Neuronal stem cell (in vitro differentiated cells): Measurements from ENCODE around the gene VSTM4.

ENCODE experiments used
- DNase-seq: peaks from one replicate; pipeline ENCODE4 v3.0.0-alpha.2; 2013; ENCODE audit warnings: low spot score
- H2AFZ ChIP-seq: one replicate; pipeline ENCODE4 v1.6.1; 2013; ENCODE audit warnings: mild to moderate bottlenecking, low read length, inconsistent platforms
- H2AK5ac ChIP-seq: 2 replicates; pipeline ENCODE4 v1.6.1; 2013; ENCODE audit warnings: low read depth, mild to moderate bottlenecking, inconsistent platforms, low read length, moderate library complexity, mixed read lengths
- H2BK120ac ChIP-seq: 2 replicates; pipeline ENCODE4 v1.6.1; 2013; ENCODE audit warnings: low read depth, mild to moderate bottlenecking, inconsistent platforms, low read length, moderate library complexity, mixed read lengths
- H2BK12ac ChIP-seq: one replicate; pipeline ENCODE4 v1.6.1; 2013; ENCODE audit warnings: low read length, inconsistent platforms
- H2BK15ac ChIP-seq: 2 replicates; pipeline ENCODE4 v1.6.1; 2013; ENCODE audit warnings: mild to moderate bottlenecking, low read length, inconsistent platforms, mixed read lengths
- H2BK5ac ChIP-seq: one replicate; pipeline ENCODE4 v1.6.1; 2013; ENCODE audit warnings: inconsistent platforms, mild to moderate bottlenecking, low read length, moderate library complexity
- H3K14ac ChIP-seq: one replicate; pipeline ENCODE4 v1.6.1; 2013; ENCODE audit warnings: low read length, inconsistent platforms
- H3K18ac ChIP-seq: 2 replicates; pipeline ENCODE4 v1.6.1; 2013; ENCODE audit warnings: low read length, inconsistent platforms
- H3K23ac ChIP-seq: 2 replicates; pipeline ENCODE4 v1.6.1; 2013; ENCODE audit warnings: low read depth, mild to moderate bottlenecking, mixed read lengths, low read length, inconsistent platforms; ENCODE audit not compliant: poor library complexity
- H3K27ac ChIP-seq: replicated peaks from 3 replicates; pipeline ENCODE4 v1.5.1; 2013; ENCODE audit warnings: low read length, inconsistent platforms
- H3K27me3 ChIP-seq, 3 experiments: 2 replicates each; pipeline ENCODE4 v1.6.1; 2013; ENCODE audit warnings: low read length in 3 of 3, mild to moderate bottlenecking in 2 of 3, inconsistent platforms in 1 of 3, low read depth in 1 of 3, mixed read lengths in 1 of 3, moderate library complexity in 1 of 3; ENCODE audit not compliant: control insufficient read depth in 3 of 3, insufficient read depth in 3 of 3
- H3K36me3 ChIP-seq, 2 donors: replicated peaks in 1 of 2; 2 replicates each; pipeline ENCODE4 v1.6.1; 2013; ENCODE audit warnings: low read length in 2 of 2; ENCODE audit not compliant: control insufficient read depth in 2 of 2, insufficient read depth in 2 of 2
- H3K4ac ChIP-seq: 2 replicates; pipeline ENCODE4 v1.6.1; 2013; ENCODE audit warnings: inconsistent platforms, mild to moderate bottlenecking, low read length, moderate library complexity
- H3K4me1 ChIP-seq, 2 donors: 1 replicate in 1 of 2; 2 replicates in 1 of 2; pipeline ENCODE4 v1.6.1; 2013; ENCODE audit warnings: low read length in 2 of 2, low read depth in 1 of 2; ENCODE audit not compliant: control insufficient read depth in 2 of 2, insufficient read depth in 1 of 2
- H3K4me2 ChIP-seq: one replicate; pipeline ENCODE4 v1.6.1; 2013; ENCODE audit warnings: mild to moderate bottlenecking, low read length, inconsistent platforms; ENCODE audit not compliant: insufficient read depth, poor library complexity, severe bottlenecking
- H3K4me3 ChIP-seq, 2 donors: 2 replicates each; pipeline ENCODE4 v1.5.1; 2013; ENCODE audit warnings: low read length in 2 of 2, mild to moderate bottlenecking in 2 of 2, inconsistent platforms in 1 of 2, moderate library complexity in 1 of 2
- H3K79me1 ChIP-seq: one replicate; pipeline ENCODE4 v1.6.1; 2013; ENCODE audit warnings: low read depth, mild to moderate bottlenecking, inconsistent platforms, low read length, moderate library complexity
- H3K9ac ChIP-seq: one replicate; pipeline ENCODE4 v1.6.1; 2013; ENCODE audit warnings: mild to moderate bottlenecking, low read depth, low read length, inconsistent platforms; ENCODE audit not compliant: poor library complexity
- H3K9me3 ChIP-seq, 2 donors: replicated peaks in 1 of 2; 2 replicates each; pipeline versions ENCODE3 to v1.6.1; 2013; ENCODE audit warnings: low read length in 2 of 2, mild to moderate bottlenecking in 2 of 2, inconsistent platforms in 1 of 2, low read depth in 1 of 2, mixed read lengths in 1 of 2, moderate library complexity in 1 of 2; ENCODE audit not compliant: control insufficient read depth in 2 of 2, insufficient read depth in 1 of 2
- H4K8ac ChIP-seq: one replicate; pipeline ENCODE4 v1.6.1; 2013; ENCODE audit warnings: low read depth, mild to moderate bottlenecking, inconsistent platforms, low read length, moderate library complexity
- H4K91ac ChIP-seq: one replicate; pipeline ENCODE4 v1.6.1; 2013; ENCODE audit warnings: low read length, low read depth, mild to moderate bottlenecking, inconsistent platforms; ENCODE audit not compliant: poor library complexity
- WGBS, 2 donors: extraction: QIAGEN DNeasy Blood & Tissue Kit; methylation state at CpG; one replicate each; pipeline ENCODE4 v1.1.7; 2013; ENCODE audit warnings: missing lambda C conversion rate in 2 of 2, mixed read lengths in 1 of 2; ENCODE audit not compliant: insufficient read length in 2 of 2, insufficient replicate concordance in 1 of 2; ENCODE audit errors: extremely low coverage in 2 of 2; 5-methylcytosine and 5-hydroxymethylcytosine counted together

Gene VSTM4

DNA sequence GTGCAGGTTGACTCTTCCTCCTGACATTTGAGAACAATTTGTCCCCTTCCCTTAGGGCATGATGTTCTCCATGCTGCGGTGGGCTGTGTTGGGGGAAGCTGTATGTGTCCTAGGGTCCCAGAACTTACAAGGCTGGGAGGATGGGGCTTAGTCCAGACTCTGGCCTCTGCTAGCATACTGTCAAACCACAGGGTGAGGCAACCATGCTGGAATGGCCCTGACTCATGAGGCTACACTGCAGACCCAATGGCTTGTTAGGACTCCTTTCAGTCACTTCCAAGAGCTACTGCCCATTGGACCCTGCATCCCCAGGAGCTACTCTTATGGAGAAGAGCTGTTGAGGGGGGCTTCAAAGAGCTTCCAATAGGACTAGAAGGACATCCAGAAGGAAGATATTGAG lies 38.6 kb upstream of the VSTM4 start:
- no peaks in the 10 kb centered on the region for H3K36me3 ChIP-seq
- no peak overlapping the region for H3K9ac ChIP-seq
- no peak overlapping the region for H3K4me2 ChIP-seq
- peaks cover 0 to 16% (median 0%) of the 10 kb centered on the region in 3 experiments for H3K27me3 ChIP-seq
- H3K27ac ChIP-seq: no peak overlapping the region
- no peak overlapping the region for H2AK5ac ChIP-seq
- H2BK15ac ChIP-seq: no peak overlapping the region
- no peak overlapping the region for H4K91ac ChIP-seq
- H2AFZ ChIP-seq: no peak overlapping the region
- H4K8ac ChIP-seq: no peak overlapping the region
- no peaks in the 10 kb centered on the region for H3K9me3 ChIP-seq
- H3K4me3 ChIP-seq: no peak overlapping the region
- no peaks in the 10 kb centered on the region for H3K4me1 ChIP-seq
- no peak overlapping the region for H2BK5ac ChIP-seq
- no peak overlapping the region for H2BK12ac ChIP-seq
- H3K4ac ChIP-seq: no peak overlapping the region
- H2BK120ac ChIP-seq: no peak overlapping the region
- no peak overlapping the region for H3K23ac ChIP-seq
- H3K18ac ChIP-seq: no peak overlapping the region
- no CpG with 5 or more reads among the region's 1 CpG for WGBS, 2 donors
- no peak overlapping the region for H3K14ac ChIP-seq
- H3K79me1 ChIP-seq: no peaks in the 10 kb centered on the region
- no peak for DNase-seq

GRCh38 chr10:49153115-49153514 lies 37.8 kb upstream of the VSTM4 start:
- WGBS, 2 donors: no CpG with 5 or more reads among the region's 4 CpGs

DNA sequence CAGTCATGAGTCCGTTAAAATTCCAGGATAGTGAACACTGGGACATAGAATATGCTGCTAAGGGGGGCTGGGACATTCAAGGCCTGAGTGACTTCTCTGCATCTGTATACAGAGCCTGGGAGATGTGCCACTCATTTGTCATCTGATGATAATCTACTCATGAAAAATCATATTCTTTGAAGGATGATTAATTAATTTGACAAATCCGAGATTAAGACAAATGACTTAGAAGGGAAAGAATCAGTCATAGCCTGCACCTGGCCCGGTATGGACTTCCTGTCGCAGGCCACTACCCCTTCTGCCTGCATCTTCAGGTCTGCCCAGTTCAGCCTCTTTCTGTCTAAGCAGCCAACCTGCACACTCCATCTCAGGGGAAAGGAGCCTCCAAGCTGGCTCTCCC lies 37.3 kb upstream of the VSTM4 start:
- Histone ChIP-seq H3K79me1 (no peaks in the 10 kb centered on the region), H2AFZ (no peak overlapping the region), H2BK15ac (no peak overlapping the region), H3K27ac (no peak overlapping the region), H4K8ac (no peak overlapping the region), H3K4me1 (no peaks in the 10 kb centered on the region), H3K18ac (no peak overlapping the region), H3K27me3 (peaks cover 0 to 16% (median 0%) of the 10 kb centered on the region in 3 experiments), H3K4ac (no peak overlapping the region), H3K9me3 (peaks cover 0 to 2% of the 10 kb centered on the region in 2 donors), H3K36me3 (no peaks in the 10 kb centered on the region), H2BK5ac (no peak overlapping the region), H3K23ac (no peak overlapping the region), H2AK5ac (no peak overlapping the region), H3K9ac (no peak overlapping the region), H4K91ac (no peak overlapping the region), H3K14ac (no peak overlapping the region), H2BK12ac (no peak overlapping the region), H3K4me3 (no peak overlapping the region), H2BK120ac (no peak overlapping the region), H3K4me2 (no peak overlapping the region)
- no peak for DNase-seq
- WGBS, 2 donors: no CpG with 5 or more reads among the region's 4 CpGs

More at GRCh38 chr10:49153115-49153514, 37.8 kb upstream of the VSTM4 start:
- Histone ChIP-seq H2BK5ac (no peak overlapping the region), H3K18ac (no peak overlapping the region), H2BK120ac (no peak overlapping the region), H2BK15ac (no peak overlapping the region), H3K9me3 (no peaks in the 10 kb centered on the region), H3K4me1 (no peaks in the 10 kb centered on the region), H3K4me3 (no peak overlapping the region), H3K14ac (no peak overlapping the region), H2AK5ac (no peak overlapping the region), H3K23ac (no peak overlapping the region), H2AFZ (no peak overlapping the region), H3K4ac (no peak overlapping the region), H2BK12ac (no peak overlapping the region), H3K27ac (no peak overlapping the region), H3K36me3 (no peaks in the 10 kb centered on the region), H3K27me3 (peaks cover 0 to 16% (median 0%) of the 10 kb centered on the region in 3 experiments), H4K8ac (no peak overlapping the region), H4K91ac (no peak overlapping the region), H3K79me1 (no peaks in the 10 kb centered on the region), H3K4me2 (no peak overlapping the region), H3K9ac (no peak overlapping the region)
- no peak for DNase-seq

DNA sequence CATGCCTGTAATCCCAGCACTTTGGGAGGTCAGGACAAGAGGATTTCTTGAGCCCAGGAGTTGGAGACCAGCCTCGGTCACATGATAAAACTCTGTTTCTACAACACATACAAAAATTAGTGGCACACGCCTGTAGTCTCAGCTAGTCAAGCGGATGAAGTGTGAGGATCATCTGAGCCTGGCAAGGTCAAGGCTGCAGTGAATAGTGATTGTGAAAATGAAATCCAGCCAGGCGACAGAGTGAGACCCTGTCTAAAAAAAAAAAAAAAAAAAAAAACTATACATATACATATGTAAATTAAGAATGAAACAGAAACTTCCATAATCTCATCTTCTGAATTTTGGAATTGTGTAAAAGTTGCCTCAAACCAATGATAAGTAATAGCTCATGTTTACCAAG lies 36.7 kb upstream of the VSTM4 start:
- Histone ChIP-seq H2BK15ac (no peak overlapping the region), H2AK5ac (no peak overlapping the region), H2BK5ac (no peak overlapping the region), H3K4me3 (no peak overlapping the region), H2BK120ac (no peak overlapping the region), H3K23ac (no peak overlapping the region), H2BK12ac (no peak overlapping the region), H3K9ac (no peak overlapping the region), H4K8ac (no peak overlapping the region), H3K27ac (no peak overlapping the region), H3K4me2 (no peak overlapping the region), H2AFZ (no peak overlapping the region), H3K9me3 (peaks cover 0 to 2% of the 10 kb centered on the region in 2 donors), H3K4ac (no peak overlapping the region), H3K14ac (no peak overlapping the region), H3K79me1 (no peaks in the 10 kb centered on the region), H3K4me1 (no peaks in the 10 kb centered on the region), H3K27me3 (peaks cover 0 to 14% (median 0%) of the 10 kb centered on the region in 3 experiments), H3K18ac (no peak overlapping the region), H3K36me3 (no peaks in the 10 kb centered on the region), H4K91ac (no peak overlapping the region)
- no CpG with 5 or more reads among the region's 4 CpGs for WGBS, 2 donors
- no peak for DNase-seq
